Measurements from ENCODE around the gene DCDC1. TPM values are rescaled to one million over a fixed set of nuclear protein-coding genes. Genes with fewer than 3 reads are reported as not detected.
A peak's percentile ranks its signal among the peaks of the same experiment; 100 is the strongest.

DCDC1 gene
- total and polyA plus RNA-seq, 9 of the 15 experiments (the other 6 are each of a cell fraction or from before 2014, with no cell fraction given) = 0.05 to 0.18 (median 0.08) TPM; not detected in 3

GRCh38 chr11:31408201-31408600 lies 38.7 kb upstream of the DCDC1 start:
- Histone ChIP-seq H3K36me3 (ENCODE audit: control insufficient read depth, insufficient read depth, low read length) (0 out of 3 replicates have a peak, but pooled peaks cover 4% of the 10 kb centered on the region), H3K9me1 (ENCODE audit: control insufficient read depth, insufficient read depth, low read length) (no peaks in the 10 kb centered on the region), H3K4me2 (ENCODE audit: insufficient read depth, low read length) (no peak overlapping the region), H4K20me1 (replicated peaks; ENCODE audit: control insufficient read depth, insufficient read depth, low read length) (no peaks in the 10 kb centered on the region), H3K9me3 (replicated peaks; ENCODE audit: control insufficient read depth, insufficient read depth, low read depth, low read length) (no peaks in the 10 kb centered on the region), H3K27me3 (ENCODE audit: control insufficient read depth in 2 of 2, insufficient read depth in 2 of 2, low read length in 2 of 2) (no peaks in the 10 kb centered on the region), H3K27ac (ENCODE audit: extremely low read depth, low read depth, low read length) (no peak overlapping the region), H3K9ac (ENCODE audit: insufficient read depth in 1 of 2, low read depth in 2 of 2, low read length in 2 of 2) (no peak overlapping the region), H3K4me1 (replicated peaks in 1 of 2; ENCODE audit: control insufficient read depth in 2 of 2, insufficient read depth in 2 of 2, low read length in 2 of 2) (no peaks in the 10 kb centered on the region), H2AFZ (ENCODE audit: low read depth, low read length) (no peak overlapping the region), H3K79me2 (ENCODE audit: control insufficient read depth, insufficient read depth, low read length) (no peaks in the 10 kb centered on the region), H3K4me3 (no peak overlapping the region)
- TF ChIP-seq TCF15 (CRISPR knock-in tag; IDR thresholded peaks at IDR 0.05) (no peak), ZNF316 (IDR thresholded peaks at IDR 0.05) (peak; percentile 26; the same call in 1 of the 2 replicates)
- FAIRE-seq (no peak), ATAC-seq (no peak), DNase-seq (ENCODE audit: extremely low read depth in 1 of 4, low spot score in 3 of 4) (no peak)
- CTCF ChIA-PET (ENCODE audit: low intra/inter-chr PET ratio) = no interaction called here
- 100% methylated on average over 2 of the region's 2 CpGs for WGBS (ENCODE audit: insufficient coverage, low coverage, missing lambda C conversion rate)
- in situ Hi-C loops (cut with MboI) = no loop called here
- BruUV-seq (replicated peaks) = no TSS peak
- POLR2A ChIA-PET = no interaction called here
- intact Hi-C loops (cut with micrococcal nuclease) = no loop called here

- H3K4me3 ChIP-seq = no peak overlapping the region
- no peaks in the 10 kb centered on the region for H3K27me3 ChIP-seq (ENCODE audit: control insufficient read depth in 2 of 2, insufficient read depth in 2 of 2, low read length in 2 of 2)
- ATAC-seq = no peak
- no peak overlapping the region for H3K27ac ChIP-seq (ENCODE audit: extremely low read depth, low read depth, low read length)
- ChIA-PET POLR2A (no interaction called here), CTCF (ENCODE audit: low intra/inter-chr PET ratio) (no interaction called here)
- BruUV-seq (replicated peaks) = no TSS peak
- FAIRE-seq = no peak
- no peaks in the 10 kb centered on the region for H3K79me2 ChIP-seq (ENCODE audit: control insufficient read depth, insufficient read depth, low read length)
- DNase-seq (ENCODE audit: extremely low read depth in 1 of 4, low spot score in 3 of 4) = peak in 1 of 4 experiments; percentile 11
- H3K9ac ChIP-seq (ENCODE audit: insufficient read depth in 1 of 2, low read depth in 2 of 2, low read length in 2 of 2) = no peak overlapping the region
- H2AFZ ChIP-seq (ENCODE audit: low read depth, low read length) = no peak overlapping the region
- intact Hi-C loops (cut with micrococcal nuclease) (no loop called here), in situ Hi-C loops (cut with MboI) (no loop called here)
- H3K9me1 ChIP-seq (ENCODE audit: control insufficient read depth, insufficient read depth, low read length) = no peaks in the 10 kb centered on the region
- H3K4me2 ChIP-seq (ENCODE audit: insufficient read depth, low read length) = no peak overlapping the region
- no peaks in the 10 kb centered on the region for H3K36me3 ChIP-seq (ENCODE audit: control insufficient read depth, insufficient read depth, low read length)
- H3K4me1 ChIP-seq (replicated peaks in 1 of 2; ENCODE audit: control insufficient read depth in 2 of 2, insufficient read depth in 2 of 2, low read length in 2 of 2) = no peaks in the 10 kb centered on the region
- H3K9me3 ChIP-seq (replicated peaks; ENCODE audit: control insufficient read depth, insufficient read depth, low read depth, low read length) = no peaks in the 10 kb centered on the region
- no peaks in the 10 kb centered on the region for H4K20me1 ChIP-seq (replicated peaks; ENCODE audit: control insufficient read depth, insufficient read depth, low read length)
- no peak for TF ChIP-seq ZNF324 (CRISPR knock-in tag; IDR thresholded peaks at IDR 0.05)
- TF ChIP-seq NCOA6 (IDR thresholded peaks at IDR 0.05) = no peak
- TF ChIP-seq THRB (CRISPR knock-in tag; conservative IDR thresholded peaks at IDR 0.05) = no peak
- TF ChIP-seq UBTF (IDR thresholded peaks at IDR 0.05; ENCODE audit: borderline replicate concordance in 1 of 2, low read depth in 2 of 2, low read length in 2 of 2) = no peak
- no peak for TF ChIP-seq SMARCA4 (IDR thresholded peaks at IDR 0.05)
- TF ChIP-seq GATAD2A (IDR thresholded peaks at IDR 0.05) = no peak
- TF ChIP-seq KLF6 (CRISPR knock-in tag; IDR thresholded peaks at IDR 0.05; ENCODE audit: borderline replicate concordance) = no peak
- TF ChIP-seq TAF15 (IDR thresholded peaks at IDR 0.05; ENCODE audit: low read depth, low read length) = no peak
- TF ChIP-seq ZNF584 (CRISPR knock-in tag; IDR thresholded peaks at IDR 0.05; ENCODE audit: low read depth) = no peak
Observed at GRCh38 chr11:31404614-31405013, 35.1 kb upstream of the DCDC1 start.

Data from K562 (cell line).